Calu3 (cell line): Measurements from ENCODE around the gene PTGDR. TPM values are rescaled to one million over a fixed set of nuclear protein-coding genes. Genes with fewer than 3 reads are reported as not detected.

Experiments
- BruUV-seq: library from RNA; stranded (reverse); fragments of 400-500 nt; replicated peaks from 2 replicates; lab custom pipeline; 2021; lab: Mats Ljungman, UMichigan
- CTCF ChIA-PET: fragments of 300-600 bp; sonication (Branson Sonifier 250); formaldehyde crosslinking; loops from one replicate; lab custom pipeline; 2022; ENCODE audit warnings: antibody characterized with exemption; lab: Charles Lee
- DNase-seq: peaks from one replicate; pipeline ENCODE4 v3.0.0; 2022
- H3K27ac Mint-ChIP-seq: one replicate; pipeline ENCODE4 v1.8.0; 2022; ENCODE audit warnings: mixed read lengths; ENCODE audit not compliant: unreplicated experiment
- H3K27me3 Mint-ChIP-seq: one replicate; pipeline ENCODE4 v1.8.0; 2022; ENCODE audit warnings: mixed read lengths; ENCODE audit not compliant: unreplicated experiment
- H3K36me3 Mint-ChIP-seq: one replicate; pipeline ENCODE4 v1.8.0; 2022; ENCODE audit warnings: mild to moderate bottlenecking, moderate library complexity, mixed read lengths; ENCODE audit not compliant: insufficient read depth, unreplicated experiment
- H3K4me1 Mint-ChIP-seq: one replicate; pipeline ENCODE4 v1.8.0; 2022; ENCODE audit warnings: mild to moderate bottlenecking, low read depth, mixed read lengths; ENCODE audit not compliant: unreplicated experiment
- H3K4me3 Mint-ChIP-seq: one replicate; pipeline ENCODE4 v1.8.0; 2022; ENCODE audit warnings: mild to moderate bottlenecking, low read depth, moderate library complexity, mixed read lengths; ENCODE audit not compliant: unreplicated experiment
- H3K9me3 Mint-ChIP-seq: one replicate; pipeline ENCODE4 v1.8.0; 2022; ENCODE audit warnings: low read depth, mixed read lengths; ENCODE audit not compliant: unreplicated experiment
- intact Hi-C: fragments of 100-400 bp; cut with micrococcal nuclease; formaldehyde crosslinking; loops from one replicate; pipeline ENCODE4 v1.10.0; 2022; ENCODE audit not compliant: unreplicated experiment
- total RNA-seq: library from RNA; stranded (reverse); gene quantifications from 2 replicates; pipeline ENCODE4 v1.2.3, GENCODE V29; 2022
- TF ChIP-seq, protein P1 (sequence below): fragments of 200-600 bp; IDR thresholded peaks from one replicate; pipeline ENCODE4 v1.8.0; 2022; ENCODE audit warnings: antibody characterized with exemption; ENCODE audit not compliant: unreplicated experiment

PTGDR gene
- total RNA-seq, 1 experiment from 2014 or later = not detected

DNA sequence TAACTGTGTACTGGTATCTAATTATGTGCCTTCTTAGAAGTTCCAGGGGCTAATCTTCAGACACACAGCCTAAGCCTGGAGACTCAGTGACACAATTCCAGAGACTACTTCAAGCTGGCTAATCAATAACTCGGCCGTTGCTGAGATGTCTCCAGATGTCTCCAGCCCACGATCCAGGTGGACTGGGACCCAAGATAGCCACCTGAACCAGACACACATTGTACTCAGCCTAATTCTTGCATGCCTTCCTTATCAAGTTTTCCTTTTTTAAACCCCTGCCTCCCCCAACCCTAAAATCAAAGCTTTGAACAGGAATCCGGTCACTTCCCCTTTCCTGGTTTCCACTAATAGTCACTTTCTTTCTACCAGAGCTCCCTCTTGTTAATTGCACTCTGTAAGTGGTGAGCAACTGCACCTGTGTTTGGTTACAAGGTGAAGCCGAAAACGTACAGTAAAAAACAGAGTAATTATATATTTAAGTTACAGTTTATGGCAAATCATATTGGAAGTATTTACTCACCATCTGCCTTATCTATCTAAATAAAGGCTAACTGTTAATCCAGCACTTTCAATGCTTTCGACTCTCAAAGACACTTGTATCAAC lies 39.8 kb upstream of the PTGDR start:
- no TSS peak for BruUV-seq
- TF ChIP-seq, protein P1, sequence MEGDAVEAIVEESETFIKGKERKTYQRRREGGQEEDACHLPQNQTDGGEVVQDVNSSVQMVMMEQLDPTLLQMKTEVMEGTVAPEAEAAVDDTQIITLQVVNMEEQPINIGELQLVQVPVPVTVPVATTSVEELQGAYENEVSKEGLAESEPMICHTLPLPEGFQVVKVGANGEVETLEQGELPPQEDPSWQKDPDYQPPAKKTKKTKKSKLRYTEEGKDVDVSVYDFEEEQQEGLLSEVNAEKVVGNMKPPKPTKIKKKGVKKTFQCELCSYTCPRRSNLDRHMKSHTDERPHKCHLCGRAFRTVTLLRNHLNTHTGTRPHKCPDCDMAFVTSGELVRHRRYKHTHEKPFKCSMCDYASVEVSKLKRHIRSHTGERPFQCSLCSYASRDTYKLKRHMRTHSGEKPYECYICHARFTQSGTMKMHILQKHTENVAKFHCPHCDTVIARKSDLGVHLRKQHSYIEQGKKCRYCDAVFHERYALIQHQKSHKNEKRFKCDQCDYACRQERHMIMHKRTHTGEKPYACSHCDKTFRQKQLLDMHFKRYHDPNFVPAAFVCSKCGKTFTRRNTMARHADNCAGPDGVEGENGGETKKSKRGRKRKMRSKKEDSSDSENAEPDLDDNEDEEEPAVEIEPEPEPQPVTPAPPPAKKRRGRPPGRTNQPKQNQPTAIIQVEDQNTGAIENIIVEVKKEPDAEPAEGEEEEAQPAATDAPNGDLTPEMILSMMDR = no peak
- CTCF ChIA-PET = interaction anchor here (0.7 kb wide), 1 partner anchor 69 kb away, joined by 4 read pairs; no protein-coding TSS in a partner anchor
- Mint-ChIP-seq H3K27ac (no peak overlapping the region), H3K9me3 (no peaks in the 10 kb centered on the region), H3K27me3 (peaks cover 11% of the 10 kb centered on the region), H3K36me3 (no peaks in the 10 kb centered on the region), H3K4me3 (no peak overlapping the region), H3K4me1 (no peaks in the 10 kb centered on the region)
- intact Hi-C loops = no loop called here
- DNase-seq = no peak

DNA sequence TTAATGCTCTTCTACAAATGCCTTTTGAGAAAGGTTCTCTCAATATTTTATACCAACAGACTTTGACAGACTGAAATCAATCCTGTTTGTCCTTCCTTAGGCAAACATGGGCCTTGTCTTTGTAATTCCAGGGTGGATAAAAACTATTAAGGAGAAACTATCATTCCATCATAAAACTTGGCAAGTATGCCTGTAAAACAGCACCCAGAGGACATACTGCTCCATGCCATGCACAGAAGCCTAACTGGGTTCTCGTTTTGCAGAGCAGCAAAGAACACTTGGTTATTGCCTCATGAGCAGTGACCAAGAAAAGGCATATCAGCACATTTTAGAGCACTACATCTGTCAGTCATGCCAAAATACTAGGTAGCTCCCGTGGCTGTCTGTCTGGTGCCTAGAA lies 33.8 kb upstream of the PTGDR start:
- TF ChIP-seq, protein P1 = no peak
- no peak overlapping the region for H3K27ac Mint-ChIP-seq
- intact Hi-C loops = no loop called here
- no peak overlapping the region for H3K4me3 Mint-ChIP-seq
- H3K9me3 Mint-ChIP-seq = no peaks in the 10 kb centered on the region
- DNase-seq = no peak
- no peaks in the 10 kb centered on the region for H3K36me3 Mint-ChIP-seq
- H3K27me3 Mint-ChIP-seq = peaks cover 36% of the 10 kb centered on the region
- H3K4me1 Mint-ChIP-seq = no peaks in the 10 kb centered on the region
- BruUV-seq = no TSS peak
- CTCF ChIA-PET = no interaction called here

DNA sequence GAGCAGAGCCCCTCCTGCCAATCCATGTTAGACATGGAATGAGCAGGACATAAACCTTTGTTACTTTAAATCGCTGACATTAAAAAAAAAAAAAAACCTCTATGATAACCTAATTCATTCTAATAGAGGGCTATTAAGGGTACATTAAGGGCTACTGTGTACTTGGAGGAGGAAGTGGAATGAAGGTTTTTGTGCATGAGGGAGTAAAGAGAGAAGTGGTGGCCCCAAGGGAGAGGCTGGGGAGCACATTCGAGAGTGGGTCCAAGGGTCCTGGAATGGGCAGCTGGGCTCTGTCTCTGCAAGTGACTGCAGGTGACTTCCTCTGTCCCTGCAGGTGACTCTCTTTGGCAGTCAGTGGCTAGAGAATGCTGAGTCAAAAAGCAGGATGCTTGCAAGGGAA lies 32.1 kb upstream of the PTGDR start:
- no TSS peak for BruUV-seq
- Mint-ChIP-seq H3K9me3 (no peaks in the 10 kb centered on the region), H3K36me3 (no peaks in the 10 kb centered on the region), H3K4me3 (no peak overlapping the region), H3K27me3 (peaks cover 51% of the 10 kb centered on the region), H3K4me1 (no peaks in the 10 kb centered on the region), H3K27ac (no peak overlapping the region)
- intact Hi-C loops = no loop called here
- TF ChIP-seq, protein P1 = no peak
- CTCF ChIA-PET = no interaction called here
- DNase-seq = no peak

DNA sequence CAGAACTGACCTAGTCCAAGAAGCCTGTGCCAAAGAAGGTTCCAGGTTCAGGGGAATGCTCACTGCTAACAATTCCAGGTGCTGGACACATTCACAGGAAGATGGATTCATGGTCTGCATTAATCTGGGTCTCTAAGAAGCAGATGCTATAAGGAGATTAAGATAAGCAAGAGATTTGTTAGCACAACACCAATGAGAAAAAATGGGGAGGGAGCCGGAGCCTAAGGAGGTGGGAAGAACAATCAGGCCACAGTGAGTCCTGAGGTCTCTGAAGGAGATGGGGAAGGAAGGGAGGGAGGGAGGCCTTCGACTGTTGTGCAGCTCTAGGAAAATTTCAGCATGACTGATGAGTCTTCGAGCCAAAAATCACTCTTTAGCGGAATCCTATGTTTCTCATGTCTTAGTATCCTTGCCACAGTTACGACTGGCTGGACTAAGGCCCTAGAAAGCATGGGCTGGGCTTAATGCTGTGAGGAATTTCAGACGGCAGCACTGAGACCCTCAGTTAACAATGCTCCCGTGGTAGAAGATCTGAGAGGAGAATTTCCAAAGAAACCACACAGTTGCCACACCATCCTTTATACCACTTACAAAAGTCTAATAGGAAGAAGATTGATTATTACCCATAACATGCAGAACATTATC lies 31.5 kb upstream of the PTGDR start:
- intact Hi-C loops = no loop called here
- H3K36me3 Mint-ChIP-seq = no peaks in the 10 kb centered on the region
- TF ChIP-seq, protein P1 = no peak
- no peaks in the 10 kb centered on the region for H3K9me3 Mint-ChIP-seq
- no peak overlapping the region for H3K4me3 Mint-ChIP-seq
- no peak overlapping the region for H3K27ac Mint-ChIP-seq
- CTCF ChIA-PET = no interaction called here
- BruUV-seq = no TSS peak
- peaks cover 49% of the 10 kb centered on the region for H3K27me3 Mint-ChIP-seq
- no peak for DNase-seq
- no peaks in the 10 kb centered on the region for H3K4me1 Mint-ChIP-seq
